Activated T-cell treated with anti-CD3 and anti-CD28 coated beads, Interleukin-2, amount 50 U/mL, for 72 hours (primary cell): ENCODE measurements around the gene PIP5KL1. TPM values are rescaled to one million over a fixed set of nuclear protein-coding genes. Genes with fewer than 3 reads are reported as not detected.

ENCODE experiments used
- ATAC-seq, 2 donors: fragments of 150-1000 bp; cut with Tn5 transposase; replicated peaks in 1 of 2; 2 replicates each; pipeline ENCODE4 v1.10.0; 2021; ENCODE audit warnings: moderate library complexity in 2 of 2, mild to moderate bottlenecking in 1 of 2
- DNase-seq, 2 donors: peaks; one replicate each; pipeline ENCODE4 v3.0.0; 2021 to 2022; ENCODE audit warnings: mixed read lengths in 1 of 2
- H3K27ac Mint-ChIP-seq: one replicate; pipeline ENCODE4 v1.8.0; 2022; ENCODE audit warnings: mild to moderate bottlenecking, moderate library complexity, mixed read lengths
- H3K27me3 Mint-ChIP-seq: one replicate; pipeline ENCODE4 v1.8.0; 2022; ENCODE audit warnings: low read depth, mixed read lengths
- H3K36me3 Mint-ChIP-seq, 2 donors: one replicate each; pipeline ENCODE4 v1.8.0; 2022; ENCODE audit warnings: mixed read lengths in 2 of 2, mild to moderate bottlenecking in 1 of 2; ENCODE audit not compliant: insufficient read depth in 2 of 2
- H3K4me1 Mint-ChIP-seq: one replicate; pipeline ENCODE4 v1.8.0; 2022; ENCODE audit warnings: low read depth, mixed read lengths
- H3K4me3 Mint-ChIP-seq, 2 donors: one replicate each; pipeline ENCODE4 v1.8.0; 2022; ENCODE audit warnings: mild to moderate bottlenecking in 2 of 2, mixed read lengths in 2 of 2, moderate library complexity in 2 of 2
- H3K9me3 Mint-ChIP-seq, 2 donors: one replicate each; pipeline ENCODE4 v1.8.0; 2022; ENCODE audit warnings: mixed read lengths in 2 of 2
- total RNA-seq, 2 donors: library from RNA; stranded (reverse); gene quantifications; one replicate each; pipeline ENCODE4 v1.2.3, GENCODE V29; 2022

The PIP5KL1 gene
- total RNA-seq, 2 donors from 2014 or later = 4.4 to 6.4 TPM

DNA sequence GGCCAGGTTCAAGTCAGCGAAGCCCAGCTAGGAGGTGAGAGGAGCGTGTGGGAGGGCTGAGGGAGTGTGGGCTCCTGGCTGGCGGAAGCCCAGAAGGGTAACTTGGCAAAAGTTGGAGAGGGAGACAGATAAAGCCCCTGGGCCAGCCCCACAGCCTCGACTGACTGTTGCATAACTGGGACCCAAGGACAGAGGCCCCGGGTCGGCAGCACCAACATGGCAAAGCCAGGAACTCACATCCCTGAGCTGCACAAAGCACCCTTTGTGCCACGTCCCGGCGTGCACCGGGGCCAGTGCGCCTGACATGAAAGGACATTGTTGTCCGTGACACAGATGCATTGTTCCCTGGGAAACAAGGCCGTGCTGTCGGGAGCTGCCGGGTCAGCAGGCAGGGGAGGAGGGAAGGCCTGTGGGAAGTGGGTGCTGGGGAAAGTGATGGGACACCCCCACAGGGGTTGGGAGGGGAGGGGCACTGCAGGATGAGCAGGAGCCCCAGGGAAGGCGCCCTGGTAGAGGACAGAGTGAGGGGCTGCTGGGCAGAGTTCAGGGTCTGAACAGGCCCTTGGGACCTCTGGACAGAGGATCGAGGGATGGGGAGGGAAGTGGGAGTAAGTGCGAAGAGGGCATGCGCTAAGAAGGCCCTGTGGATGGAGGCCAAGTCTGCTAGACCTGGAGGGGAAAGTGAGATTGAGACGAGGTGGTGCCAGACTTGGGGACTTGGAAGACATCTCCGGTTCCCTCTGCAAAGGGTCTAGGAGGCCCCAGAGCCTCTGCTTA is 20.1 kb upstream of the PIP5KL1 start:
- Mint-ChIP-seq H3K9me3 (no peaks in the 10 kb centered on the region), H3K4me3 (no peak overlapping the region), H3K4me1 (peaks cover 73% of the 10 kb centered on the region), H3K27ac (no peak overlapping the region), H3K36me3 (peaks cover 3 to 5% of the 10 kb centered on the region in 2 donors), H3K27me3 (no peaks in the 10 kb centered on the region)
- ATAC-seq (no peak), DNase-seq (no peak)

DNA sequence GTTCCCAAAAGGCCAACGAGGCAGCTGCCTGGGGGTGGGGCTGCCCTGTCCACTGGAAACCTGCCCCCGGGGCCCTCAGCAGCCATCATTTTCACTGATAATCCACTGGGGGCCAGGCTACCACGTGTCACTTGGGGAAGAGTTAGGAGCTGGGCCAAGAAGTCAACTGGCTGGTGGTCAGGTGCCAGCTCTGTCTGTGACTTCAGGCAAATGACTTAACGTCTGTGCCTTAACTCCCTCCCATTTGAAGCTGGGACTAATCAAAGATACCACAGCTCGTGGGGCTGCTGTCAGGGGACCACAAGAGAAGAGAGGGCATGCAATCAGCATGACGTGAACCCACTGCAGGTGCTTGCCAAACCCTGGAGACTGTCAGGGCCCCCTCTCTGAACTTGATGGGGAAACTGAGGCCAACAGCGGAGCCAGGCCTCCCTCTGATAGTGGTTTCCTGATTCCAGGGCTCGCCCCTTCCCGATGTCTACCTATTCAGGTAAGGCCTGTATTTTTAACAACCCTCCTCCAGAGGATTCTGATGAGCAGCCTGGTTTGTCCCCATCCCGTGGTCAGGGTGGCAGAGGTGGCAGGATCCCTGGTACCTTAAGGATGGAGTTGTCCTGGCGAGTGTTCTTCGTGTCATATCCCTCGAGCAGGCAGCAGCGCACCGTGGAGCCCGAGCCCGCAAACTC is 19.4 kb upstream of the PIP5KL1 start:
- Mint-ChIP-seq H3K9me3 (no peaks in the 10 kb centered on the region), H3K4me1 (peaks cover 66% of the 10 kb centered on the region), H3K4me3 (no peak overlapping the region), H3K27me3 (no peaks in the 10 kb centered on the region), H3K36me3 (peaks cover 3 to 5% of the 10 kb centered on the region in 2 donors), H3K27ac (no peak overlapping the region)
- no peak for DNase-seq
- no peak for ATAC-seq

DNA sequence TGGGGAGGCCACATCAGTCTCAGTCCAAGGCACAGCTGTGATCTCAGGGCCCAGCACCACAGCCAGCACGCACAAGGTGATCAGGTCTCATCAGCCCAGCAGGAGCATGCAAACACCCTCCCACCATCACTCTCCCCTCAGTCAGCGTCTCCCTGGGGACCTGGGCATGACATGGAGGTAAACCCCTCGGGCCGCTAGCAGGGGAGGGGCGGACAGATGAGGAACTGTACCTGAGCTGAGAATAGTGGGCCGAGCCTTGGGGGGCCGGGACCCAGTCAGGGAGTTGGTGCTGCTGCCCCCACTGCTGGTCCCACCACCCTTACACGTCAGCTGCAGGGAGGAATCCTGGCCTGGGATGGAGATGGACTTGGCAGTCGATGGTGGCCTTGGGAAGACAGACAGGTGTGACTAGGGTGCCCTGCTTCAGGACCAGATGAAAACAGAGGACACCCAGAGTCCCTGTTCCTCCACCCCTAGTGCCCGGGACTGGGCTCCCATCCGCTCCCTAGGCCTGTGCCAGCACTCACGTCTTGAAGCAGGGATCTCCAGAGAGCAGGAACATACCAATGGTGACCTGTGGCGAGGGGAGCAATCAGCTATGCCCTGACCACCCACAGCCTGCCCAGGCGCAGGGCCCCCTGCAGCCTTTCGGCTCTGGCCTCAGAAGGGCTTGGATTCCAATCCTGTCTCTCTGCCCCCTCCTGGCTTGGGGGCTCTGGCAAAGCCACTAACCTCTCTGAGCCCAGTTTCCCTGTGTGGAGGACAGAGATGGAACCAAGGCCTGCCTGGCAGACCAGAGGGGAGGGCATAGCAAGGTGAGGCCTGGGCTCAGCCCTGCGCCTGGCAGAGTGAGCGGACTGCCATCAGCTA is 17.5 kb upstream of the PIP5KL1 start:
- H3K27me3 Mint-ChIP-seq = no peaks in the 10 kb centered on the region
- DNase-seq = no peak
- H3K4me1 Mint-ChIP-seq = peaks cover 59% of the 10 kb centered on the region
- no peak overlapping the region for H3K4me3 Mint-ChIP-seq
- peak overlapping the region; percentile 9 for H3K27ac Mint-ChIP-seq
- no peaks in the 10 kb centered on the region for H3K9me3 Mint-ChIP-seq
- no peak for ATAC-seq
- H3K36me3 Mint-ChIP-seq = peaks cover 3 to 11% of the 10 kb centered on the region in 2 donors

DNA sequence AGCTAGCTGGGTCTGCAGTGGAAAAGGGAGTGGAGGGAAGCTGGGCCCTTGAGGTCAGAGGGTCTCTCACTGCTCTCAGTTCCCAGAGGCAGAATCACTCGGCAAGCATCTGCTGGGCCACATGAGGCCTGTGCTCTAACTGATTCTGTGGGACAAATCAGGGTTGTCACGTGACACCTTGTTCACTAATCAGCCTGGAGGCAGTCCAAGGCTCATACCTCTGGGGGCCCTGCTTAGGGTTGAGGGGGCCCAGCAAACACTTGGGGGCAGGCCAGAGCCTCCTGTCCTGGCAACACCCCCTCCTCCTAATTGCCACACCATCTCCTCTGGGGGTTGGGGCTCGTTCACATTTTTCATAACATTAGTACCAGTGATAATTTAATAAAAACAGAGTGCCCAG is 16.2 kb upstream of the PIP5KL1 start:
- H3K36me3 Mint-ChIP-seq = peaks cover 3 to 15% of the 10 kb centered on the region in 2 donors
- no peak for ATAC-seq
- no peak overlapping the region for H3K27ac Mint-ChIP-seq
- no peak for DNase-seq
- no peaks in the 10 kb centered on the region for H3K9me3 Mint-ChIP-seq
- H3K4me3 Mint-ChIP-seq = no peak overlapping the region
- no peaks in the 10 kb centered on the region for H3K27me3 Mint-ChIP-seq
- H3K4me1 Mint-ChIP-seq = peaks cover 52% of the 10 kb centered on the region

DNA sequence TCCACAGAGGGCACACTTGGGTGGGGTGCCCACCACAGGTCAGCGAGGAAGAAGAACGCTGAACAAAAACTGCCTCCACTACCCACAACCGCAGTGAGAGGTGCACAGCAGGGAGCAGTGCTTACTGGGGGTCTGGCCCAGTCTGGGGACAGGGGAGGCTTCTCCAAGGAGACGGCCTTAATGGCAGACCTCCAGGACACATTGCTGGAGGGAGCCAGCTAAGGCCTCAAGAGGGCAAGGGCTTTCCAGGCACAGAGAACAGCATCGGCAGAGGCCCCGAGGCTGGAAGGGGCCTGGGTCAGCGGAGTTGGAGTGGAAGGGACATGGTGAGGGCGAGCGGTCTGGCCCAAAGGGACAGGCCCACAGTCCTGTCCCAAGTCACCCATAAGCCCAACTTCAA is 15.4 kb upstream of the PIP5KL1 start:
- H3K27ac Mint-ChIP-seq = no peak overlapping the region
- H3K4me3 Mint-ChIP-seq = no peak overlapping the region
- peaks cover 47% of the 10 kb centered on the region for H3K4me1 Mint-ChIP-seq
- ATAC-seq (no peak), DNase-seq (no peak)
- H3K27me3 Mint-ChIP-seq = no peaks in the 10 kb centered on the region
- peaks cover 5 to 13% of the 10 kb centered on the region in 2 donors for H3K36me3 Mint-ChIP-seq
- no peaks in the 10 kb centered on the region for H3K9me3 Mint-ChIP-seq

DNA sequence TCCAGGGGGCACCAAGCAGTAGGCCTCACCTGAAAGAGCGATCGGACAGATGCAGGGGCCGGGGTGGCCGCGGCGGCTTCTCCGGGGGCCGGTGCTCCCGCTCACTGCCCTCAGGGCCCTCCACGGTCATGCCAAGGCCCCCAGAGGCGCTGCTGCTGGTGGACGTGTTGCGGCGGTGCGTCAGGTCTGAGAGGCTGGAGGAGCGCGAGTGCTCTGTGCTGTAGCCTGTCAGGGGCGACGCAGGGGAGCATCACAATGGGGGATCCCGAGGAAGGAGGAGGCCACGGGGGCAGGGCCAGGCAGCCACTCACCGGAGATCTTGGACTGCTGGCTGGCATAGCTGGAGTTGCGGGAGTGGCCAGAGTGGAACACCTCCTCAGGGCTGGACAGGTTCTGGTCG is 14.8 kb upstream of the PIP5KL1 start:
- H3K9me3 Mint-ChIP-seq = no peaks in the 10 kb centered on the region
- peaks cover 41% of the 10 kb centered on the region for H3K4me1 Mint-ChIP-seq
- DNase-seq = no peak
- ATAC-seq = no peak
- no peaks in the 10 kb centered on the region for H3K27me3 Mint-ChIP-seq
- H3K4me3 Mint-ChIP-seq = no peak overlapping the region
- H3K27ac Mint-ChIP-seq = no peak overlapping the region
- peaks cover 5 to 13% of the 10 kb centered on the region in 2 donors for H3K36me3 Mint-ChIP-seq

DNA sequence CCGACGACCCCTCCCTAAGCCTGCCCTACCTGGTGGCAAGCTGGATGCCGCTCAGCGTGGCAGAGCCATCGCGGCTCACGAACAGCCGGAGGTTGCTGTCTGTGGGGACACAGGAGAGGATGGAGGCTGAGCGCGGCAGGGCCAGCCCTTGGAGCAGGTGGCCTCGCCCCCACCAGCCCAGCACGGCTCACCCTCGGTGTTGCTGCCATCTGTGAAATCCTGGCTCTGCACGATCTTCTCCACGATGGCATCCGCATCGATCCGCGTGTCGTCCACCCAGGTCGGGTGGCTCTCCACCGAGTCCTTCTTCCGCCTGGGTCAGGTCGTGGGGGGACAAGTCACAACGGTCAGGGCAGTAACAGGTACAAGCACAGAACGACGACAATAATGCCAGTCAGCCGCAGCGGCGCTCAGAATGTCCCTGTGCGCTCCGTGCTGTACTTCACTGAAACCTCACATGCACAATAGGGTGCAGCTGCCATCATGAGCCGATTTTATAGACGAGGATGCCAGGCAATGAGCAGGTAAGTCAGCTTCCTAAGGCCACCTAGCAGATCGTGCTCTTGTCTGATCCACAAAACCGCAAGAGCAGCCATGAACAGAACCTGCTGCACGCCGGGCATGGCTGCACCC is 14.1 kb upstream of the PIP5KL1 start:
- DNase-seq (no peak), ATAC-seq (no peak)
- H3K4me1 Mint-ChIP-seq = peaks cover 34% of the 10 kb centered on the region
- H3K27me3 Mint-ChIP-seq = no peaks in the 10 kb centered on the region
- H3K4me3 Mint-ChIP-seq = no peak overlapping the region
- H3K36me3 Mint-ChIP-seq = peaks cover 5 to 11% of the 10 kb centered on the region in 2 donors
- peak overlapping the region; percentile 42 for H3K27ac Mint-ChIP-seq
- H3K9me3 Mint-ChIP-seq = no peaks in the 10 kb centered on the region

DNA sequence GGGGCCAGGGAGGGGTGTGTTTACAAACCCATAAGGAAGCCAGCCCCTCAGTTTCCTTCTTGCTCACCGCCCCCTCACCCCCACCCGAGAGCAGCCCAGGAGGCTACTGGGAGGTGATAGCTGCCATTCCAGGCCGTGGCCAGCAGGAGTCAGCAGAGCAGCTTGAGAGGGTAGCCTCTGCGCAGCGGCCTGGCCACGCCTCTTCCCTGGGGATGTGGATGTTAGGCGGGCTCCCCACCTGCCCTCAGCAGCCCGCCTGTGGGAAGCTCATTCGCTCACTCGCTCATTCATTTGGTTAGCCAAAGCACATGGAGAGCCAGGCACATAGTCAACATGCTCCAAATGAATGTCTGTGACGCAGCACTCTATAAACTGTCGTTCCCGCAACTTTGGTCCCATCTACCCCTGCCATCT is 13.2 kb upstream of the PIP5KL1 start:
- Mint-ChIP-seq H3K27ac (peak overlapping the region; percentile 31), H3K36me3 (peaks cover 4 to 11% of the 10 kb centered on the region in 2 donors), H3K4me1 (peaks cover 29% of the 10 kb centered on the region), H3K9me3 (no peaks in the 10 kb centered on the region), H3K27me3 (no peaks in the 10 kb centered on the region), H3K4me3 (no peak overlapping the region)
- ATAC-seq (peak; percentile 83 to 85), DNase-seq (peak; percentile 78 to 84)

DNA sequence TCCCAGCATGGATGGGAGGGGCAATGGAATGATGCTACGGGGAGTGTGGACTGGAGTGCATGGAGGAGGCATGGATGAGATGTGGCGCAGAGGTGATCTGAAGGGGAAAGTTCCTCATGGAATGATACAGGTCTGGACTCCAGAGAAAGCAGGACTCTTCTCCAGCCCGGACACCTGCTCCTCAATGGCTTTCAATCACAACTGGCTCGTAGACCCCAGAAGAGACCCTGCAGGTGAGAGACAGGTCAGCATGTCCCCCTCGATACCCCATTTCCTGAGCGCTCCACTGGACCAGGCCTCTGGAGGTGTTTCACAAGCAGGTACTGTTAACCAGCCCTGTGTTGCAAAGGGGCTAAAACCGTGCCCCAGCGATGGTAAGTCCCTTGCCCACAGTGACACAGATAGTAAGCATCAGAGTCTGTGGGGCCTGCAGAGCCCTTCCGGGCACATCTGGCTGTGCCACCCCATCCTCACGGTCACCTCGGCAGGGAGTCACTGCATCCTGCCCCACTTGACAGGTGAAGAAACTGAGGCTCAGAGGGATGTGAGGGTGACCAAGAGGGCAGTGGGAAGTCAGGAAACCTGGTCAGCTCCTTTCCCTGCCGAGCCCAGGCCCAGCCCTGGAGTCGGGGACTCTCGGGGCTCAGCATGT is 12.6 kb upstream of the PIP5KL1 start:
- no peak overlapping the region for H3K27ac Mint-ChIP-seq
- H3K9me3 Mint-ChIP-seq = no peaks in the 10 kb centered on the region
- H3K4me1 Mint-ChIP-seq = peaks cover 24% of the 10 kb centered on the region
- no peaks in the 10 kb centered on the region for H3K27me3 Mint-ChIP-seq
- DNase-seq (no peak), ATAC-seq (peak; percentile 6 to 14)
- no peak overlapping the region for H3K4me3 Mint-ChIP-seq
- H3K36me3 Mint-ChIP-seq = peaks cover 2 to 11% of the 10 kb centered on the region in 2 donors

DNA sequence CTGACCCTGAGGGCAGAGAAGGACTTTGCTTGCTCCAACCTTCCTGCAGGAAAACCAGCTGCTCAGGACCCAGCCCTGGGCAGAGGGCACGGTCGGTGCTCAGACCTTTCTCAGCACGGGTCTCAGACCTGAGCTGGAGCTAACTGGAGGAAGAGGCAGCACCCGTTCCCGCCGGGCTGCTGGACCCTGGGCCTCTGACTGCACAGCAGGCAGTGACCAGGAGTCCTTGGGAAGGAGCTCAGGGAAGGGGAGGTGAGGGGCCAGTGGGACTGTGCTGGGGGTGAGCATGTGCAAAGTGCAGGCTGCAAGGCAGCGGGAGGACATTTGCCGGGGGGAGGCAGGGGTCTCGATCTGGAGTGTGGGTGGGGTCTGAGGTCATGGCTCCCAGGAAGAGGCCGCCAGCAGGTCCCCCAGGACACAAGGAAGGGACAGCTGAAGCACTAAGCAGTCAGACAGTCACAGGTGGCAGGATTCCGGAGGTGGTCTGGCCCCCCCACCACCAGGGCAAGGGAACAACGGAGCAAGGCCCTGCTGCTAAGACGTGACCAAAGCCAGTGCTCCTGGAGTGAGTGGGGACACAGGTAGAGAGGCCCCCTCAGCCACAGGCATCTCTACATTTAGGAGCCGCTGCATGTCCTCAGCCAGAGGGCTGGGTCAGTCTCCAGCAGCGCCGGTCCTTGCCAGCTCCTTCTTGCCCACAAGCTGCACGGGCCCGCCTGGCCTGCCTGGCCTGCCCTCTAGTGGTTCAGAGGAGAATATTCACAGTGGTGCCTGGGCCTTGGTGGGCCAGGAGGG is 11.8 kb upstream of the PIP5KL1 start:
- H3K36me3 Mint-ChIP-seq = peaks cover 2 to 11% of the 10 kb centered on the region in 2 donors
- ATAC-seq (peak; percentile 46 to 56), DNase-seq (peak; percentile 55 to 71)
- no peaks in the 10 kb centered on the region for H3K9me3 Mint-ChIP-seq
- H3K4me3 Mint-ChIP-seq = no peak overlapping the region
- no peaks in the 10 kb centered on the region for H3K27me3 Mint-ChIP-seq
- H3K4me1 Mint-ChIP-seq = peaks cover 31% of the 10 kb centered on the region
- no peak overlapping the region for H3K27ac Mint-ChIP-seq

DNA sequence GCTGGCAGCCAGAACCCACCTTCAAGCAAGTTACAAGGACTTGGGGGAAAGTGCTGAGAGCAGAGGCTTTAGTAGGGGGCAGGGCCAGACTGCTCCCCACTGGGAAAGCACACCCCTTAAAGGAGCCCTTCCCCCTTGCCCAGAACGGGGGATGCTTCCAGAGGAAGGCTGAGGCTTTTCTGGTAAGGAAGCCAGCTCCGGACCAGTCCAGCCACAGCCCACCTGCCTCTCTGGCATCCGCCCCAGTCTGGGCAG is 11.3 kb upstream of the PIP5KL1 start:
- peaks cover 33% of the 10 kb centered on the region for H3K4me1 Mint-ChIP-seq
- no peak for ATAC-seq
- H3K4me3 Mint-ChIP-seq = no peak overlapping the region
- H3K9me3 Mint-ChIP-seq = no peaks in the 10 kb centered on the region
- no peaks in the 10 kb centered on the region for H3K27me3 Mint-ChIP-seq
- H3K36me3 Mint-ChIP-seq = peaks cover 4 to 12% of the 10 kb centered on the region in 2 donors
- no peak for DNase-seq
- H3K27ac Mint-ChIP-seq = no peak overlapping the region
